ENCODE data around the gene FTSJ1. TPM values are rescaled to one million over a fixed set of nuclear protein-coding genes. Genes with fewer than 3 reads are reported as not detected.

The FTSJ1 gene
- total RNA-seq, 1 donor from 2014 or later = 57.1 TPM

DNA sequence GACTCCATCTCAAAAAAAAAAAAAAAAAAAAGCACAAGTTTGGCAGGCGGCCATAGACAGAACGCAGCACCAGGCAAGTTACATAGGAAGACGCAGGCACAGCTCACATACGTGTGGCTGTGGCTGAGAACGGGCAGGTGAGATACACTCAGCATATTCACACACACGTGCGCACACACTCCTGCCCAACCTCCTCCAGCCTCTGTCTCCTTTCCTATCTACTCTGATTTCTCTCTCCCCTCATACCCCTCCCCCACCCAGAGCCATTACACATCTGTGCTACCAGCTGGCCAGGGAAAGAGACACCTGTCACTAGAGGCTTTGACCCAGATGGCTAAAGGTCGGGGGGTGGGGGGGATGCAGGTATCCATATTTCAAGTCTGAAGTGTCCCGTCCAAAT, 3.8 kb upstream of the FTSJ1 start:
- H3K36me3 Mint-ChIP-seq (ENCODE audit: unreplicated experiment) = no peaks in the 10 kb centered on the region
- H3K27ac Mint-ChIP-seq (ENCODE audit: unreplicated experiment) = no peak overlapping the region
- peaks cover 4% of the 10 kb centered on the region for H3K9me3 Mint-ChIP-seq (ENCODE audit: unreplicated experiment)
- H3K4me3 Mint-ChIP-seq (ENCODE audit: unreplicated experiment) = no peak overlapping the region
- DNase-seq (ENCODE audit: extremely low spot score, unreplicated experiment) = no peak
- TF ChIP-seq, protein P1, sequence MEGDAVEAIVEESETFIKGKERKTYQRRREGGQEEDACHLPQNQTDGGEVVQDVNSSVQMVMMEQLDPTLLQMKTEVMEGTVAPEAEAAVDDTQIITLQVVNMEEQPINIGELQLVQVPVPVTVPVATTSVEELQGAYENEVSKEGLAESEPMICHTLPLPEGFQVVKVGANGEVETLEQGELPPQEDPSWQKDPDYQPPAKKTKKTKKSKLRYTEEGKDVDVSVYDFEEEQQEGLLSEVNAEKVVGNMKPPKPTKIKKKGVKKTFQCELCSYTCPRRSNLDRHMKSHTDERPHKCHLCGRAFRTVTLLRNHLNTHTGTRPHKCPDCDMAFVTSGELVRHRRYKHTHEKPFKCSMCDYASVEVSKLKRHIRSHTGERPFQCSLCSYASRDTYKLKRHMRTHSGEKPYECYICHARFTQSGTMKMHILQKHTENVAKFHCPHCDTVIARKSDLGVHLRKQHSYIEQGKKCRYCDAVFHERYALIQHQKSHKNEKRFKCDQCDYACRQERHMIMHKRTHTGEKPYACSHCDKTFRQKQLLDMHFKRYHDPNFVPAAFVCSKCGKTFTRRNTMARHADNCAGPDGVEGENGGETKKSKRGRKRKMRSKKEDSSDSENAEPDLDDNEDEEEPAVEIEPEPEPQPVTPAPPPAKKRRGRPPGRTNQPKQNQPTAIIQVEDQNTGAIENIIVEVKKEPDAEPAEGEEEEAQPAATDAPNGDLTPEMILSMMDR (IDR thresholded peaks at IDR 0.05) = no peak
- H3K27me3 Mint-ChIP-seq (ENCODE audit: unreplicated experiment) = no peaks in the 10 kb centered on the region
- H3K4me1 Mint-ChIP-seq (ENCODE audit: unreplicated experiment) = peaks cover 28% of the 10 kb centered on the region

DNA sequence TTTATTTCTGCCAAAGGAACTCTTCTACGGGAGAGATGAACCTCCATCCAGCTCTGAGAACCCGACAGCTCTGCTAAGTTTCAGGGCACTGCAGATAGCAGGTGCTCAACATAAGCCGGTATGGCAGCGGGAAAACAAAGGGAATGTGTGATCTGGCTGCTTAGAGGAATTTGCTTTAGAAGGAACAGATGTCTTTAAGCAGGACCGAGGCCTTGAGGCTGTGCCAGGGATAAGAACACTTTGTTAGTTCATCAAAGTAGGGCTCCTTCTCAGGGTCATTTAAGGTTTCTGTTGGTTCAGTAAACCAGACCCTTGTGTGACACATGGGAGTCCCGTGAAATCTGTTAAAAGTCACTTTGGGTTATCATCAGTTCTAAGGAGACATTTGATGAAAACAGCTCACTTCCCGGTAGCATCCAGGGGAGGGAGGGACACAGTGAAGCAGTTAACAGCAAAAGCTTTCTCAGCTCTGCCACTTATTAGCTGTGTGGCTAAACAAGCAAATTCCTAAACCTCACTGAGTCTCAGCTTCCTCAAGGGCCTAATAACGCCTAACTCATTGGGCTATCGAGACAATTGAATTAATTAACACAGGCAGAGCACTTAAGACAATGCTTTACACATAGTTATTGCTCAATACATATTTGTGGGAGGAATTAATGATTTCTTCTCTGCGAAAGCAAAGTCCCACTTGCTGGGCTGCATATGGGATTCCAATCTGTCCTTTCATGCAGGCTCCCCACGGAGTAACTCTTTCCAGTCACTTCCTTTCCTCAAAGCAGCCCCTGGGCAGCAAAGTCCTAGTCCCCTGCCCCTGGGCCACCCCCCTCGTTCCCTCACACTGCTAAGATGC, 2.9 kb upstream of the FTSJ1 start:
- Mint-ChIP-seq H3K27ac (ENCODE audit: unreplicated experiment) (peak overlapping the region; percentile 75), H3K36me3 (ENCODE audit: unreplicated experiment) (no peaks in the 10 kb centered on the region), H3K27me3 (ENCODE audit: unreplicated experiment) (no peaks in the 10 kb centered on the region), H3K4me1 (ENCODE audit: unreplicated experiment) (peaks cover 32% of the 10 kb centered on the region), H3K9me3 (ENCODE audit: unreplicated experiment) (peaks cover 7% of the 10 kb centered on the region), H3K4me3 (ENCODE audit: unreplicated experiment) (no peak overlapping the region)
- TF ChIP-seq, protein P1 (IDR thresholded peaks at IDR 0.05) = no peak
- DNase-seq (ENCODE audit: extremely low spot score, unreplicated experiment) = no peak

DNA sequence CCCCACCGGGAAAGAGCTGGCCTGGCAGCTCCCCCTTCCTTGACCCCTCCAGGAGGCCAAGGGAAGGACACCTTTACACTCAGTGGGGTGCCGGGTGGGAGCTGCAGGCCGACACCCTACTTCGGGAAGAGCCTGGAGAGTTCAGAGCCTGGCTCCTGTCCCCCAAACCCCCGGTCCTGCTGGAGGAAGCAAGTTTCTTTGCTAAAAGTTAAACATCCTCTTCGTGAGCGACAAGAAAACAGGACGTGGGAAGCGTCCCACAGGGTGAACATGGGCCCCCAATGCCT, 2.4 kb upstream of the FTSJ1 start:
- H3K27me3 Mint-ChIP-seq (ENCODE audit: unreplicated experiment) = no peaks in the 10 kb centered on the region
- H3K27ac Mint-ChIP-seq (ENCODE audit: unreplicated experiment) = peak overlapping the region; percentile 75
- no peak overlapping the region for H3K4me3 Mint-ChIP-seq (ENCODE audit: unreplicated experiment)
- H3K4me1 Mint-ChIP-seq (ENCODE audit: unreplicated experiment) = peaks cover 32% of the 10 kb centered on the region
- DNase-seq (ENCODE audit: extremely low spot score, unreplicated experiment) = no peak
- TF ChIP-seq, protein P1 (IDR thresholded peaks at IDR 0.05) = no peak
- H3K36me3 Mint-ChIP-seq (ENCODE audit: unreplicated experiment) = no peaks in the 10 kb centered on the region
- peaks cover 7% of the 10 kb centered on the region for H3K9me3 Mint-ChIP-seq (ENCODE audit: unreplicated experiment)

DNA sequence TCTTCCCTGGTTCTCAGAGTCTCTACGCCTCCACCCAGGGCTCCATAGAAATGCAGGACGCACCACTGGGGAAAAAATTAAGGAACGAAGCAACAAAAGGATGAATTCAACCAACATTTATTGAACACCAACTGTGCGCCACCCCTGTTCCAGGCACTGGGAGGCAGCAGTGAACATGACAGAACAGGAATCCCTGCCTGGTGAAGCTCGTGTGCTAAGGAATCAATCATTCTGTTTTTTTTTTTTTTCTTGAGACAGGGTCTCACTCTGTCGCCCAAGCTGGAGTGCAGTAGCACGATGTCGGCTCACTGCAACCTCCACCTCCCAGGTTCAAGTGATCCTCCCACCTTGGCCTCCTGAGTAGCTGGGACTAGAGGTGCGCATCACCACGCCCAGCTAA, 1.9 kb upstream of the FTSJ1 start:
- Mint-ChIP-seq H3K27ac (ENCODE audit: unreplicated experiment) (peak overlapping the region; percentile 75), H3K4me3 (ENCODE audit: unreplicated experiment) (no peak overlapping the region)

DNA sequence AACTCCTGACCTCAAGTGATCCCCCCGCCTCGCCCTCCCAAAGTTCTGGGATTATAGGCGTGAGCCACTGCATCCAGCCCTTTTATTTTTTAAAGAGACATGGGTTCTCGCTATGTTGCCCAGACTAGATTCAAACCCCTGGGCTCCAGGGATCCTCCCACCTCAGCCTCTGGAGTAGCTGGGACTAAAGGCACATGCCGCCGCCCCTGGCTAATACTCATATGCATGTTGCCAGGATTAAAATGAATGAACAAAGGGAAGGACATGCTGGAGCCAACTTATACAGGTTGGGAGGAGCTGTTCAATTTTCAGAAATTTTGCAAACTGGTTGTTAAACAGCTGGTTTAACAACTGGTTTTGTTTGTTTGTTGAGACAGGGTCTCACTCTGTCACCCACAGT, 1.4 kb upstream of the FTSJ1 start:
- peak overlapping the region; percentile 21 for H3K27ac Mint-ChIP-seq (ENCODE audit: unreplicated experiment)
- H3K9me3 Mint-ChIP-seq (ENCODE audit: unreplicated experiment) = peaks cover 7% of the 10 kb centered on the region
- no peaks in the 10 kb centered on the region for H3K36me3 Mint-ChIP-seq (ENCODE audit: unreplicated experiment)
- TF ChIP-seq, protein P1 (IDR thresholded peaks at IDR 0.05) = no peak
- no peak overlapping the region for H3K4me3 Mint-ChIP-seq (ENCODE audit: unreplicated experiment)
- peaks cover 32% of the 10 kb centered on the region for H3K4me1 Mint-ChIP-seq (ENCODE audit: unreplicated experiment)
- DNase-seq (ENCODE audit: extremely low spot score, unreplicated experiment) = no peak
- H3K27me3 Mint-ChIP-seq (ENCODE audit: unreplicated experiment) = no peaks in the 10 kb centered on the region

More for the DNA sequence above, 1.9 kb upstream of the FTSJ1 start:
- Mint-ChIP-seq H3K9me3 (ENCODE audit: unreplicated experiment) (peaks cover 7% of the 10 kb centered on the region), H3K4me1 (ENCODE audit: unreplicated experiment) (peaks cover 32% of the 10 kb centered on the region), H3K36me3 (ENCODE audit: unreplicated experiment) (no peaks in the 10 kb centered on the region), H3K27me3 (ENCODE audit: unreplicated experiment) (no peaks in the 10 kb centered on the region)
- TF ChIP-seq, protein P1 (IDR thresholded peaks at IDR 0.05) = peak; percentile 42
- no peak for DNase-seq (ENCODE audit: extremely low spot score, unreplicated experiment)

All from osteocyte (in vitro differentiated cells).